Measurements from ENCODE around the gene WHRN.

WHRN gene

GRCh38 chr9:114451707-114452031, 53.6 kb downstream of the WHRN start:
- Histone ChIP-seq H3K79me1 (ENCODE audit: low read length) (no peaks in the 10 kb centered on the region), H3K56ac (ENCODE audit: low read length) (no peak overlapping the region), H2BK5ac (ENCODE audit: low read length) (no peak overlapping the region), H3K23ac (ENCODE audit: low read length) (no peak overlapping the region), H2BK120ac (ENCODE audit: low read depth, low read length) (no peak overlapping the region), H3K27me3 (ENCODE audit: insufficient read depth, low read length, poor library complexity) (no peaks in the 10 kb centered on the region), H3K79me2 (ENCODE audit: control insufficient read depth, insufficient read depth, low read length) (no peaks in the 10 kb centered on the region), H4K8ac (ENCODE audit: low read depth, low read length) (no peak overlapping the region), H3K4me1 (ENCODE audit: control insufficient read depth, low read depth, low read length) (no peaks in the 10 kb centered on the region), H4K5ac (ENCODE audit: low read length) (no peak overlapping the region), H3K18ac (ENCODE audit: low read length) (no peak overlapping the region), H3K4me3 (ENCODE audit: low read length) (no peak overlapping the region), H2BK15ac (replicated peaks; ENCODE audit: low read depth) (no peak overlapping the region), H2AK5ac (ENCODE audit: low read length) (no peak overlapping the region), H3K36me3 (ENCODE audit: control insufficient read depth, insufficient read depth, low read length) (no peaks in the 10 kb centered on the region), H3K9ac (ENCODE audit: low read length) (no peak overlapping the region), H3K4me2 (ENCODE audit: low read length) (no peak overlapping the region), H3K4ac (ENCODE audit: low read depth, low read length) (no peak overlapping the region), H3K27ac (ENCODE audit: low read depth, low read length) (no peak overlapping the region)
- DNase-seq, result no peak
- WGBS (ENCODE audit: extremely low coverage, insufficient coverage, low lambda C conversion rate), result no CpG with 5 or more reads among the region's 1 CpG

GRCh38 chr9:114450833-114451706, 54.2 kb downstream of the WHRN start:
- Histone ChIP-seq H3K4me3 (ENCODE audit: low read length) (no peak overlapping the region), H3K79me1 (ENCODE audit: low read length) (no peaks in the 10 kb centered on the region), H3K23ac (ENCODE audit: low read length) (no peak overlapping the region), H2AK5ac (ENCODE audit: low read length) (no peak overlapping the region), H2BK120ac (ENCODE audit: low read depth, low read length) (no peak overlapping the region), H3K4ac (ENCODE audit: low read depth, low read length) (no peak overlapping the region), H3K18ac (ENCODE audit: low read length) (no peak overlapping the region), H3K27ac (ENCODE audit: low read depth, low read length) (no peak overlapping the region), H3K9ac (ENCODE audit: low read length) (no peak overlapping the region), H2BK5ac (ENCODE audit: low read length) (no peak overlapping the region), H3K79me2 (ENCODE audit: control insufficient read depth, insufficient read depth, low read length) (no peaks in the 10 kb centered on the region), H4K8ac (ENCODE audit: low read depth, low read length) (no peak overlapping the region), H3K56ac (ENCODE audit: low read length) (no peak overlapping the region), H4K5ac (ENCODE audit: low read length) (no peak overlapping the region), H3K27me3 (ENCODE audit: insufficient read depth, low read length, poor library complexity) (no peaks in the 10 kb centered on the region), H3K36me3 (ENCODE audit: control insufficient read depth, insufficient read depth, low read length) (no peaks in the 10 kb centered on the region), H3K4me2 (ENCODE audit: low read length) (no peak overlapping the region), H3K4me1 (ENCODE audit: control insufficient read depth, low read depth, low read length) (no peaks in the 10 kb centered on the region), H2BK15ac (replicated peaks; ENCODE audit: low read depth) (no peak overlapping the region)
- no CpG with 5 or more reads among the region's 12 CpGs for WGBS (ENCODE audit: extremely low coverage, insufficient coverage, low lambda C conversion rate)
- DNase-seq, result no peak

DNA sequence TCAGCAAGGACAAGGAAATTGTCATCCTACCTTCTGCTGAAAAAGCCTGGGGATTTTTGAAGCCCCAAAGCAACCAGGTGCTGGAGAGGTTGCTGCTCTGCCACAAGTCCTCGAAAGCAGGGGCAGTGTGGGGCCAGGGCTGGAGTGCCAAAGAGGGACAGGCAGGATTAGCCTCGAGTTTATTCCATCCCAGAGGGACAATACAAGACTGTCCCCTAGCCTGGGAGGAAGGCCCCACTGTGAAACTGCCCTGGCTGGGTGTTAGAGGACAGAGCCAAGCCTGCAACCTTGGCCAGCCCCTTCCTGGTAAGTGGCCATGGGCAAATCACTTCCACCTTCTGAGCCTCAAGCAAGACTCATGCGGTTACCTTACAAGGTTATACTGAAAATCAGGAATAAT, 55.1 kb downstream of the WHRN start:
- H3K56ac ChIP-seq (ENCODE audit: low read length), result peak overlapping the region; percentile 25
- no peak overlapping the region for H3K18ac ChIP-seq (ENCODE audit: low read length)
- H4K5ac ChIP-seq (ENCODE audit: low read length), result no peak overlapping the region
- no peaks in the 10 kb centered on the region for H3K4me1 ChIP-seq (ENCODE audit: control insufficient read depth, low read depth, low read length)
- no peak overlapping the region for H3K4ac ChIP-seq (ENCODE audit: low read depth, low read length)
- H3K4me2 ChIP-seq (ENCODE audit: low read length), result no peak overlapping the region
- H2BK5ac ChIP-seq (ENCODE audit: low read length), result no peak overlapping the region
- no peak for DNase-seq
- no peak overlapping the region for H3K27ac ChIP-seq (ENCODE audit: low read depth, low read length)
- H3K79me1 ChIP-seq (ENCODE audit: low read length), result no peaks in the 10 kb centered on the region
- no peak overlapping the region for H3K4me3 ChIP-seq (ENCODE audit: low read length)
- no peaks in the 10 kb centered on the region for H3K36me3 ChIP-seq (ENCODE audit: control insufficient read depth, insufficient read depth, low read length)
- H2BK15ac ChIP-seq (replicated peaks; ENCODE audit: low read depth), result no peak overlapping the region
- H4K8ac ChIP-seq (ENCODE audit: low read depth, low read length), result no peak overlapping the region
- no peaks in the 10 kb centered on the region for H3K79me2 ChIP-seq (ENCODE audit: control insufficient read depth, insufficient read depth, low read length)
- WGBS (ENCODE audit: extremely low coverage, insufficient coverage, low lambda C conversion rate), result no CpG with 5 or more reads among the region's 3 CpGs
- no peaks in the 10 kb centered on the region for H3K27me3 ChIP-seq (ENCODE audit: insufficient read depth, low read length, poor library complexity)
- H3K23ac ChIP-seq (ENCODE audit: low read length), result peak overlapping the region; percentile 24
- no peak overlapping the region for H2BK120ac ChIP-seq (ENCODE audit: low read depth, low read length)
- no peak overlapping the region for H2AK5ac ChIP-seq (ENCODE audit: low read length)
- H3K9ac ChIP-seq (ENCODE audit: low read length), result no peak overlapping the region

DNA sequence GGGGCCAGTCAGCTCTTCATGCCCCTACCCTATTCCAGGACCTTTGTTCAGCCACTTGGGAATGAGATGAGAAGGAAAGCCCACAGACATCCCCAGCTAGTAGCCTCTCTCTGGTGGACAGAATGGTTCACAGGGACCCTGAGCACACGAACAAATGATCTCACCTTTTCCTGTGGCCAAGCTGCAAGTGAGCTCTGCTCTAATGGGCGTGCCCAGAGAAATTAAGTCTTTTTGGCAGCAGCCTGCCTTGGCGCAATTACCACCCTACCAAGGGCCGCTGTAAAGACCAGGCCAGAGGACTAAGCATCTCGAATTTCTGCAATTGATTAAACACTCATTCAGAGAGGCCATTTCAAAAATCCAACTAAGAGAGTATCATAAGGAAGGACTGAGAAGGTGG, 56.0 kb downstream of the WHRN start:
- H3K4me3 ChIP-seq (ENCODE audit: low read length), result no peak overlapping the region
- H2BK120ac ChIP-seq (ENCODE audit: low read depth, low read length), result no peak overlapping the region
- no peaks in the 10 kb centered on the region for H3K36me3 ChIP-seq (ENCODE audit: control insufficient read depth, insufficient read depth, low read length)
- no peak overlapping the region for H2AK5ac ChIP-seq (ENCODE audit: low read length)
- no peaks in the 10 kb centered on the region for H3K4me1 ChIP-seq (ENCODE audit: control insufficient read depth, low read depth, low read length)
- no peaks in the 10 kb centered on the region for H3K79me2 ChIP-seq (ENCODE audit: control insufficient read depth, insufficient read depth, low read length)
- H4K5ac ChIP-seq (ENCODE audit: low read length), result no peak overlapping the region
- no peak overlapping the region for H3K56ac ChIP-seq (ENCODE audit: low read length)
- H3K79me1 ChIP-seq (ENCODE audit: low read length), result no peaks in the 10 kb centered on the region
- H3K18ac ChIP-seq (ENCODE audit: low read length), result no peak overlapping the region
- H3K4me2 ChIP-seq (ENCODE audit: low read length), result no peak overlapping the region
- DNase-seq, result no peak
- H2BK15ac ChIP-seq (replicated peaks; ENCODE audit: low read depth), result no peak overlapping the region
- no peak overlapping the region for H2BK5ac ChIP-seq (ENCODE audit: low read length)
- H3K27me3 ChIP-seq (ENCODE audit: insufficient read depth, low read length, poor library complexity), result no peaks in the 10 kb centered on the region
- H3K23ac ChIP-seq (ENCODE audit: low read length), result no peak overlapping the region
- no peak overlapping the region for H3K9ac ChIP-seq (ENCODE audit: low read length)
- WGBS (ENCODE audit: extremely low coverage, insufficient coverage, low lambda C conversion rate), result no CpG with 5 or more reads among the region's 5 CpGs
- H3K4ac ChIP-seq (ENCODE audit: low read depth, low read length), result no peak overlapping the region
- H4K8ac ChIP-seq (ENCODE audit: low read depth, low read length), result no peak overlapping the region
- no peak overlapping the region for H3K27ac ChIP-seq (ENCODE audit: low read depth, low read length)

- Histone ChIP-seq H2BK120ac (ENCODE audit: low read depth, low read length) (no peak overlapping the region), H3K9ac (ENCODE audit: low read length) (no peak overlapping the region), H3K36me3 (ENCODE audit: control insufficient read depth, insufficient read depth, low read length) (no peaks in the 10 kb centered on the region), H2AK5ac (ENCODE audit: low read length) (no peak overlapping the region), H3K4me1 (ENCODE audit: control insufficient read depth, low read depth, low read length) (no peaks in the 10 kb centered on the region), H3K18ac (ENCODE audit: low read length) (no peak overlapping the region), H3K79me2 (ENCODE audit: control insufficient read depth, insufficient read depth, low read length) (no peaks in the 10 kb centered on the region), H3K4me2 (ENCODE audit: low read length) (no peak overlapping the region), H2BK15ac (replicated peaks; ENCODE audit: low read depth) (no peak overlapping the region), H3K4ac (ENCODE audit: low read depth, low read length) (no peak overlapping the region), H3K4me3 (ENCODE audit: low read length) (no peak overlapping the region), H3K79me1 (ENCODE audit: low read length) (no peaks in the 10 kb centered on the region), H3K27me3 (ENCODE audit: insufficient read depth, low read length, poor library complexity) (no peaks in the 10 kb centered on the region), H4K8ac (ENCODE audit: low read depth, low read length) (no peak overlapping the region), H3K23ac (ENCODE audit: low read length) (no peak overlapping the region), H3K56ac (ENCODE audit: low read length) (no peak overlapping the region), H2BK5ac (ENCODE audit: low read length) (no peak overlapping the region), H4K5ac (ENCODE audit: low read length) (no peak overlapping the region), H3K27ac (ENCODE audit: low read depth, low read length) (no peak overlapping the region)
- DNase-seq, result no peak
- whole genome bisulfite sequencing (ENCODE audit: extremely low coverage, insufficient coverage, low lambda C conversion rate), result no CpG with 5 or more reads among the region's 2 CpGs
These were observed 56.6 kb downstream of the WHRN start for GRCh38 chr9:114448706-114449105.

Data from mesendoderm (in vitro differentiated cells).